Measurements from ENCODE around the gene CDCA3. TPM values are rescaled to one million over a fixed set of nuclear protein-coding genes. Genes with fewer than 3 reads are reported as not detected.

Gene CDCA3
- total RNA-seq, 1 experiment from 2014 or later: 126 TPM

DNA sequence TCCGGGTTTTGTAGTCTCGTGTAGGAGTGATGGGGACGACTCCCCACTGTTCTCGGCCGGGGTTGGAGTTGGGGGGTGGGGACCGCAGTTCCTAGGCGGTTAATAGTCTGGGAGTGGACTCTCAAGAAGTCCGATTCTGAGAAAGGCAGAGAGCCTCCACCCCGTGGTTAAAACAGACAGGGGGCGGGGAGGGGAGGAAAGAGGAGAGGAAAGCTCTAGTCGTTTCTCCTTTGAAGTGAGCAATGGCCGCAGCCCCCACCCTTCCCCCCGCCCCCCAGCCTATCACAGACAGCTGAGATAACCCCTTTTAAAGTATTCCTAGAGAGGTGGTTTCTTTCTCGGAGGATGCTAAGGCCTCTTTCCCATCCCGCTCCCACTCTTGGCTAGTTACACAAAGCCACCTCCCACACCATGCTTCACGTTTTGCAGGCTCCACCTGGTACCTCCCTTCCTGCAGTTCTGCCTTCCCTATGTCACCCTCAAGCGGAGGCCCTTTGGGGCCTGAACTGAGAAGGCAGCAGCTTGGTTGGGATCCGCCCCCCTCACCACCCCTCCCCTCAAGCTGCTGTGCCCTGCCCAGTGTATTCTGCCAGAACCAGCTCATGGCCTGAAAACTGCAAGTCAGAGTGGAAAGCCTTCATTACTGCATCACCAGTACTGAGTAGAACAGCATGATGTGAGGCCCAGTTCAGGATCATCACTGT is 1.7 kb upstream of the CDCA3 start:
- peak; percentile 60 for DNase-seq (ENCODE audit: low read depth)

DNA sequence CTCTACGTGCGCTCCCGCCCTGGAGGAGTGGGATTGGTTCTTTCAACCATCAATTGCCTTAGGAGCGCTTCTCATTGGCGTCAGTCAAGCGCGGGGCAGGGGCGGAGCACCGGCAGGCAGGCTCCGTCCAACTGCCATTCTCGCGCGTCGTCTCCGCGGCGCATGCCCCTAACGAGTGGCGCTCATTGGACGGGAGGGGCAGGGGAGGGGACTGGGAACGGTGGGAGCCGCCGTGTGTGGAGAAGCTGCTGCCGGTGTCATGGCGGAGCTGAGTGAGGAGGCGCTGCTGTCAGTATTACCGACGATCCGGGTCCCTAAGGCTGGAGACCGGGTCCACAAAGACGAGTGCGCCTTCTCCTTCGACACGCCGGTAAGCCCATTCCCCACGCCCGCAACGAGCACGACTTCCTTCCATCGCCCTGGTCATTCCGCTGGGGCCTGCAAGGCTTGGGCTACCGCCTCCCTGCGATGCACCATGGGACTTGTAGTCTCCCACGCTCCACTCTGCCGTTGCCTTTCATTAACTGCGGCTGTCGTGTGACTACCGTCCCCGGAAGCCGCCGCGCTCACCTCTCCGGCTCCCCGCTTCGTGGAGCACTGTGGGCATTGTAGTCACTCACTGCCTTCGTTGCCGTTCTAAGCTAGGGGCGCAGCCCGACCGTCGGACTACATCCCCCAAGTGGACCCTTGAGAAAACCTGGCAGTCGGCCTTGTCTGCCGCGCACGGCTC is 1.0 kb upstream of the CDCA3 start, which contains the start of gene USP5:
Gene USP5 (plus strand): TSS at position 230 of the 730 bp plus-strand sequence. CDS start 30 bp downstream, at position 260.
- DNase-seq (ENCODE audit: low read depth): peak; percentile 99

DNA sequence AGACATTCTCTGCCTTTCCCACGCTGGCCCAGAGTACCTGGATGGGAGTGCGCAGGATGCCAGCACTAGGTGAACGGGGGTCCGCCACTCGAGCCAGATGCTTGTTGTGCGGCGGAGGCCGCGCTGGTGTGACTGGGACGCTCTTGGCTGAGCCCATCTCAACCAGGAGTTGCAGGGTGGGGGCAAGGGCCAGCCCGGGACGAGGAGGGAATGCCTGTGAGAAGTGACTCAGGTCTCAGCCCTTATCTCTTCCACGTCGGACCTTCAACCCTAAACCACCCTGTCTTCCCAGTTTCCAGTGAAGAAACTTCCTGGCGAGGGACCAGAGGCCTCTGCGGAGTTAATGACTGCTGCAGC is 312 bp downstream of the CDCA3 start:
- no peak for DNase-seq (ENCODE audit: low read depth)

DNA sequence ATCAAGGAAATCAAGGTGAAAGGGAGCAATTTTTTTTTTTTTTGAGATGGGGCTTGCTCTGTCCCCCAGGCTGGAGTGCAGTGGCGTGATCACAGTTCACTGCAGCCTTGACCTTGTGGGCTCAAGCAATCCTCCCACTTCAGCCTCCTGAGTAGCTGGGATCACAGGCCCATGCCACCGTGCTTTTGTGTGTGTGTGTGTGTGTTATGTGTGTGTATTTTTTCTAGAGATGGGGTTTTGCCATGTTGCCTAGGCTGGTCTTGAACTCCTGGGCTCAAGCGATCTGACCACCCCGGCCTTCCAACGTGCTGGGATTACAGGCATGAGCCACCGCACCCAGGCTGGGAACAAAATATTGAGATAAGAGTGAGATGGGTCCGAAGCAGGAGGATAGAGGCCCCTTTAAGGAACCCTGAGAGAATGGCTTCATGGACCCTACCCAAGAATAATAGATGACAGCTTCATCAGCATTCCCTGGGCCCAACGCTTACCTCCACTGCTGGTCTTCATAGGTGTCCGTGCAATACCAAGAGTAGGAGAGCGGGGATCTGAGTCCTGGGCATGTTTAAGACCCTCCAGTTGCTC is 1.0 kb downstream of the CDCA3 start:
- no peak for DNase-seq (ENCODE audit: low read depth)

DNA sequence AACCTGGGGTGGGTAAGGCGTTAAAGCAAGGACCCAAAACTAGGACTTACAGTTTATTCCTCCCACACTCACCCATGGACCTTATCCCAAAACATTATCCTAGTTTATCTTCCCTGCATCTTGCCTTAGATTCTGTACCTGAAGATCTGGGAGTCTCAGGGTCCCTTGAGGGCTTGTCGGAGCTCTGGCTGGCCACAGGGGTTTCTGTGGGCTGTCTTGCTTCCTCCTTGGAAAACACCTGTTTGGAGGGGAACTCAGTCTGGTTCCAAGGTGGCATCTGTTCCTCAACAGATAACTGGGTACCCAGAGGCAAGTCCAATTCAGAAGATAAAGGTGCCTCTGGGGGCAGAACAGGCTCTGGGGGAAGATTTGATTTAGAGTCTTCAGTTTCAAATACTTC is 1.7 kb downstream of the CDCA3 start:
- no peak for DNase-seq (ENCODE audit: low read depth)

DNA sequence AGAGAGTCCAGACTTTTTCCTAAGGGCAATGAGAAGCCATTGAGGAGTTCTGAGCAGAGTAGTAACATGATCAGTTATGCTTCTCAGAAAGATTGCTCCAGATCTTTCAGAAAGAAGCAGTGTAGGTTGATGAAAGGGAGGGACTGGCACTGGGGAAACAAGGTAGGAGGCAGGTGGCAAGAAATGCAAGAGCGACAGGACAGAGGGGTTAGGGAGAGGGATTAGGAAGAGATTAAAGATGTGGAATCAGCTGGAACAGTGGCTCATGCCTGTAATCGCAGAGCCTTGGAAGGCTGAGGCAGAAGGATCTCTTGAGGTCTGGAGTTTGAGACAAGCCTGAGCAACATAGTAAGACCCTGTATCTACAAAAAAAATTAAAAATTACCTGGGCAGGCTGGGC is 3.4 kb downstream of the CDCA3 start:
- no peak for DNase-seq (ENCODE audit: low read depth)

DNA sequence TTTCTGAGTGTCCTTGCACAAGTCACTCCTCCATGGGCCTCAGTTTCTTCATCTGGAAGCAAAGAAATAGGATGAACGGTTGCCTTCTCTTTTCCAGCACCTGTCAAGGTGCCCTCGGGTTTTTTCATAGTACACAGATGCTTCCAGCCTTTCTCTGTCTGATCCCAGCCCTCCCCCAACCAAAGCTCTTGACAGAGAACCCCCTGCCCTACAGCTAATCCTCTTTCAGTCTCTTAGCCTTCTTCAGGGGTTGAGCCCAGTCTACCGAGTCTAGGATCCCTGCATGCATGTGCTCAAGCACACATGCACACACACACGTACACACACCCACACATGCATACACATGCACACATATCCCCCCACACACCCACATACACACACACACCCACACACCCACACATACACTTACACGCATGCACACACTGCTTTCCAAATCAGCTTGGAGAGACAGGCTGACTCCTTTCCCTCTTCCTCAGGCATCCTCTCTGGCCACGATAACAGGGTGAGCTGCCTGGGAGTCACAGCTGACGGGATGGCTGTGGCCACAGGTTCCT is 4.7 kb downstream of the CDCA3 start:
- DNase-seq (ENCODE audit: low read depth): no peak

DNA sequence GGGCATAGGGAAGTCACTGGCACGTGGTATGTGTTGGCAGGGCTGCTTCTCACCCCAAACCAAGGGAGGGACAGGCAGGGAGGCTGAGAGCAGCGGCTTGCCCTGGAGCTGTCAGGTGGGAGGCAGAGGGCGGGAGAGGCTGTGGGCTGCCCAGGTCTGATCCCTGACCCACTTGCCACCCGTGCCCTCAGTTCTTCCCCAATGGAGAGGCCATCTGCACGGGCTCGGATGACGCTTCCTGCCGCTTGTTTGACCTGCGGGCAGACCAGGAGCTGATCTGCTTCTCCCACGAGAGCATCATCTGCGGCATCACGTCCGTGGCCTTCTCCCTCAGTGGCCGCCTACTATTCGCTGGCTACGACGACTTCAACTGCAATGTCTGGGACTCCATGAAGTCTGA is 5.7 kb downstream of the CDCA3 start:
- no peak for DNase-seq (ENCODE audit: low read depth)

DNA sequence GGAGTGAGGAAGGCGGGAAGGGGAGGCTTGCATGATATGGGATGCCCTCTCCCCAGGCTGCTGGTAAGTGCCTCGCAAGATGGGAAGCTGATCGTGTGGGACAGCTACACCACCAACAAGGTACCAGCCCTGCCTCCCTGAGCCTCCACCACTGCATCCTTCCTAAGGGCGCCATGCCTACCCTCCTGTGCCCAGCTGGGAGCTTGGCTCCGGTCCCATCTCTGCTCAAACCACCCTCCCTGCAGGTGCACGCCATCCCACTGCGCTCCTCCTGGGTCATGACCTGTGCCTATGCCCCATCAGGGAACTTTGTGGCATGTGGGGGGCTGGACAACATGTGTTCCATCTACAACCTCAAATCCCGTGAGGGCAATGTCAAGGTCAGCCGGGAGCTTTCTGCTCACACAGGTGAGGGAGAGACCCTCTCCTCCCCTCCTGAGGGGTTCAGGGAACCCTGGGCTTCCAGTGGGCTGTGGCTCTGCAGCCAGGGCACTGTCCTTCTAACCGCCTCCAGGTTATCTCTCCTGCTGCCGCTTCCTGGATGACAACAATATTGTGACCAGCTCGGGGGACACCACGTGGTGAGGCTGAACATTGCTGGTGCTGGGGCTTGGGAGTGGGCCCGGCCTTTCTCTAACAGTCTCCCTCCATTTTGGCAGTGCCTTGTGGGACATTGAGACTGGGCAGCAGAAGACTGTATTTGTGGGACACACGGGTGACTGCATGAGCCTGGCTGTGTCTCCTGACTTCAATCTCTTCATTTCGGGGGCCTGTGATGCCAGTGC is 7.8 kb downstream of the CDCA3 start:
- peak; percentile 6 for DNase-seq (ENCODE audit: low read depth)

DNA sequence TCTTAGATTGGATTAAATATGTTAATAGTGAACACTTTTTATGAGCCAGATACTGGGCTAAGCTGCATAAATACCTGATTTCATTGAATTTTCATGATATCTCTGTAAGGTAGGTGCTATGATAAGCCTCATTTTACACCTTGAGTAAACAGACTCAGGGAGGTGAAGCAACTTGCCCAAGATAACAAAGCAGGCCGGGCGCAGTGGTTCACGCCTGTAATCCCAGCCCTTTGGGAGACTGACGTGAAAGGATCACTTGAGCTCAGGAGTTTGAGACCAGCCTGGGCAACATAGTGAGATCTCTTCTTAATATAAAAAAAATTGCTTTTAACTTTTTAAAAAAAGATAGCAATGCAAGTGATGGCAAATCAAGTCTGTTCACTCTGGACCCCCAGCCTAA is 9.0 kb downstream of the CDCA3 start:
- DNase-seq (ENCODE audit: low read depth): no peak

DNA sequence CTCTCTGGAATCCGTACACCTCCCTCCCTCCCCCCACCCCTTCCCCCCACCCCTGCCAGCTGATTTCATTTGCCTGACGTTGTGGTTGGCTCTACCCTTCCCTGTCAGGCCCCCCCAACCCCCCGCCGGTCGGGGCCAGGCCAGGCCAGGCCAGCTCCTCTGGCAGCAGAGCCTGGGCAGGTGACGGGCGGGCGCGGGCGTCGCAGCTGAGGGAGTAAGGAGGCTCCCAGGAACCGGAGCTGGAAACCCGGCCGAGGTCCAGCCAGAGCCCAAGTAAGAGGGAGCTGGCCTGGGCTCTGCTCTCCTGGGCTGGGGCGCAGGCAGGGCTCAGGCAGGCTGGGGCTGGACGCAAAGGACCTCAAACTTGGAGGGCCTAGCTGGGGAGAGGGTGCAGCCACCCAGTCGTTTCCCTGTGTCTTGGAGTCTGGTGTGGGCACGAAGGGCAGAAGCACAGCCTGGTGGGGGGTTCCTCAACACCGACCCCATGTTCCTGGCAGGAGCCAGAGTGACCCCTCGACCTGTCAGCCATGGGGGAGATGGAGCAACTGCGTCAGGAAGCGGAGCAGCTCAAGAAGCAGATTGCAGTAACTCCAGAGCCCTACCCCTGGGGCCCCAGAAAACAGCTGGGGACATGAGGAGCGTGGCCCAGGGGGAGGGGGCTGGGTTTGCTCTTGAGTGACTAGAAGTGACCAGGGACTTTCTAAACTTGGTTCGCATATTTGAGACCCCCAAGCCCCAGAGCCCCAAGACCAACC is 10.1 kb downstream of the CDCA3 start, which contains the start of gene GNB3:
Gene GNB3 (plus strand): TSS at position 165 of the 755 bp plus-strand sequence. CDS start 363 bp downstream, at position 528.
- no peak for DNase-seq (ENCODE audit: low read depth)

DNA sequence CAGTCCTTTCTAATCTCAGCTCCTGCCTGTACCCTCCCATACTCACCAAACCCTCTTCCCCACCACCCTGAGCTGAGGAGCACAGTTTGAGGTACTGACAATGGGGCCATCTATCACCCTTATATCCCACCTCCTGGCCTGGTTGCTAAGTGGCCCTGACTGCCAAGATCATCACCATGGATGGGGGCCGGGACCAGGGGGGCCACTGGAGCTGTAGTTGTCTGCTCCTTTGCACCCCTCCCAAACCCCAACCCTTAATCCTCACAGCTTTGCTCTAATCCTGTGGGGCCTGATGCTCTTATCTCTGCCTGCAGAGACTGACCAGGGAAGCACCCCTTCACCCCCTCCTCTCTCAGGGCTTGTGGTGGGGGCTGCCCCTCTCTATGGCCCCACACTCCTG is 10.8 kb downstream of the CDCA3 start:
- no peak for DNase-seq (ENCODE audit: low read depth)

DNA sequence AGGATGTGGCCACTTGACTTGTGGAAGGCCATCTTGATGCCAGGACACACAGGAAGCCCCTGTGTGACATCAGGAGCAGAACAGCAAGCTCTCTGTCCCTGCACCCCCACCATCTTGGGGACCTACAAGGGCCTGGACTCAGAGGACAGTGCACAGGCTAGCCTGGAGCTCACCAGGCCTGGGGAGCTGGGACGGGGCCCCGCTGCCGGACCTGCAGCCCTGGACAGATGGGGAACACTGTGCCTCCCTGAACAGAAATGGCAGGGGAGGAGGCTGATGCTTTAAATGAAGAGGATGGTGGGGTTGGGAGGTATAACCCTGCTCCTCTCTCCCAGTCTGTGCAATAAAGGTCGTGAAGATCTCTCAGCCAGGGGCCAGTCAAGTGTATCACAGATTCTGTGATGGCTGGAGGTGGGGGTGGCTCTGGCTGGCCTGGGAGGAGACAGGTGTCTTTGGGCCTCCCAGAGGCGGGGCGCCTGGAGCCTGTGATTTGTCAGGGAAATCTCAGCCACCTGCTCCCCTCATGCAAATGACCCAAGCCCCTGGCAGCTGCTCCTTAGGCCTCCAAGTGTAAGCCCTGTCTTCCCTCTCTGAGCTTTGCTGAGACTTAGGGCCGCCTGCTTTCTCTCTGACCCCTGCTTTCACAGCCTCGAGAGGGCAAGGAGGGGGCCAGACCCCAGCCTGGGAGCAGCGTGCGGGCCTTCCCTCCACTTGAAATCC is 11.4 kb downstream of the CDCA3 start:
- DNase-seq (ENCODE audit: low read depth): no peak

DNA sequence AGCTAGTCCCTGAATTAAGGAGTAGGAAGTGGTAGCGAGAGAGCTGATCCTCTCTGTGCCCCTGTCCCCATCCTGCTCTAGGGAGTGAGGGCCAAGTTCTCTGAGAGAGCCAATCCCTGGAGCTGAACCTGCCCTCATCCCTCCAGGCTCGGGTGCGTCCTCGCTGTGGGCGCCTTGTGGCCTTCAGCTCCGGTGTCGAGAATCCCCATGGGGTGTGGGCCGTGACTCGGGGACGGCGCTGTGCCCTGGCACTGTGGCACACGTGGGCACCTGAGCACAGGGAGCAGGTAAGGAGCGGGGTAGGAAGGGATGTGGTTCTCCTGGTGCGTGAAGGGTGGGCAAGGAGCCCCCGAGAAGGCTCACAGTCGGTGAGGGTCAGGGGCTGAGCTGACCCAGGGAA is 12.2 kb downstream of the CDCA3 start:
- DNase-seq (ENCODE audit: low read depth): no peak

DNA sequence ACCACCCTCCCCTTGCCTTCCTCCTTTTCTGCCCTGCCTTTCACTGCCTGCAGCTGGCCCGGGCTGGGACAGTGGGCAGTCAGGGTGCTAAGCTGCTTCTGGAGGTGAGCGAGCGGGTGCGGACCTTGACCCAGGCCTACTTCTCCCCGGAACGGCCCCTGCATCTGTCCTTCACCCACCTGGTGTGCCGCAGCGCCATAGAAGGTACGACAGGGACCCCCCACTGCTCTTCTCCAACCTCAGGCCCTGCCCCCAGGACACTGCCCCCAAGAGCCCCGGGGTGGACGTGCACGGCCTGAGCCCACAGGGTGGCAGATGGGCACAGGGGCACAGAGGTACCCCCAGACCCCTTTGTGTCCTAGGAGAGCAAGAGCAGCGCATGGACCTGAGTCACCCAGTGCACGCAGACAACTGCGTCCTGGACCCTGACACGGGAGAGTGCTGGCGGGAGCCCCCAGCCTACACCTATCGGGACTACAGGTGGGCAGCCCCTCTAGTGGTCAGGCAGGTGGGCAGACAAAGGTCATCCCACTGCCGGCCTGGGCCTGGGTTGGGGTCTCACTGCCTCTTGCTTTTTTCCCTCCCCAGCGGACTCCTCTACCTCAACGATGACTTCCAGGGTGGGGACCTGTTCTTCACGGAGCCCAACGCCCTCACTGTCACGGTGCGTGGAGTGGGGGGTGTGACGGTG is 13.6 kb downstream of the CDCA3 start:
- DNase-seq (ENCODE audit: low read depth): no peak

DNA sequence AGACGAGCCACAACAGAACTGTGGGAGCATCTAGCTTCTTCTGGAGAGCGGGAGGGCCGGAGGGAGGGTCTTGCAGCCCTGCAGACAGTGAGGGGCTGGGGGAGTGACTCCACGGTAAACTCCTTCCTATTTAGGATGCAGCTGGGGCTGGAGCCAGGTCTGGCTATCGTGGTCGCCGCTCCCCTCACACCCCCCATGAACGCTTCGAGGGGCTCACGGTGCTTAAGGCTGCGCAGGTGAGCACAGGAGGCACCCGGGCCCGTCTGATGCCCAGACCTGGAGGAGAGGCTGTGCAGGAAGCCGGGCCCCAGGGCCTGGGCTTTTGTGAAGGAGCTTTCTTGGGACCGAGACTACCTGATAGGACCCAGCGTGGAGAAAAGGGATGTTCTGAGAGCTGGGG is 14.2 kb downstream of the CDCA3 start:
- no peak for DNase-seq (ENCODE audit: low read depth)

DNA sequence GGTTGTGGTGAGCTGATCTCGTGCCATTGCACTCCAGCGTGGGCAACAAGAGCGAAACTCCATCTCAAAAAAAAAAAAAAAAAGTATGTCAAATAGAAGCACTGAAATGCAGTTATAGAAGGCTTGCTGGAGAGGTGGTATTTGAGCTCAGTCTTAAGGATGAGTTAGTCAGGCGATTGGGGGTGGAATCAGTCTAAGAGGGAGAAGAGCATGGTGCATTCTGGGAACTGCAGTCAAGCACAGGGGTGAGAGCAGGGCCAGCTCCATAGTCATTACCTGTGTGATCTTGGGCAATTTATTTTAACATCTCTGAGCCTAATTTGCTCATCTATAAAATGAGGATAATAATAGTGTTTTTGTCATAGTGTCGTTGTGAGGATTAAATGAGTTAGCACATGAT is 16.2 kb downstream of the CDCA3 start:
- no peak for DNase-seq (ENCODE audit: low read depth)

DNA sequence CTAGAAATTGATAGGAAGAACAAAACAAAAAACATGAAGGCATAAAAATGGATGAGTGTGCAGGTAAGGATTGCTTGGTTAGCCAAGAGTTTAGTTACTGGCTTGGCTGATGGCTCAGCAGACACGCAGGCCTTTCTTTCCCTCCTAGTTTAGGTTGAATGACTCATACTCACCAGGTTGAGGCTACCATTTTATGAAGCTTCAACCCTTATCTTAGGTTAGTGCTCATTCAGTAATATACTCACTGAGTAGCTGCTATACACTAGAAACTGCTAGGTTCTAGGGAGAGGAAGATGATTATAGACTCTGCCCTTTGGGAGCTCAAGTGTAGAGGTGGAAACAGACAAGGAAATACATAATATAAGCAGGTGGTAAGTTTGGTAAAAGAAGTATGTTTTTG is 16.8 kb downstream of the CDCA3 start:
- DNase-seq (ENCODE audit: low read depth): no peak

DNA sequence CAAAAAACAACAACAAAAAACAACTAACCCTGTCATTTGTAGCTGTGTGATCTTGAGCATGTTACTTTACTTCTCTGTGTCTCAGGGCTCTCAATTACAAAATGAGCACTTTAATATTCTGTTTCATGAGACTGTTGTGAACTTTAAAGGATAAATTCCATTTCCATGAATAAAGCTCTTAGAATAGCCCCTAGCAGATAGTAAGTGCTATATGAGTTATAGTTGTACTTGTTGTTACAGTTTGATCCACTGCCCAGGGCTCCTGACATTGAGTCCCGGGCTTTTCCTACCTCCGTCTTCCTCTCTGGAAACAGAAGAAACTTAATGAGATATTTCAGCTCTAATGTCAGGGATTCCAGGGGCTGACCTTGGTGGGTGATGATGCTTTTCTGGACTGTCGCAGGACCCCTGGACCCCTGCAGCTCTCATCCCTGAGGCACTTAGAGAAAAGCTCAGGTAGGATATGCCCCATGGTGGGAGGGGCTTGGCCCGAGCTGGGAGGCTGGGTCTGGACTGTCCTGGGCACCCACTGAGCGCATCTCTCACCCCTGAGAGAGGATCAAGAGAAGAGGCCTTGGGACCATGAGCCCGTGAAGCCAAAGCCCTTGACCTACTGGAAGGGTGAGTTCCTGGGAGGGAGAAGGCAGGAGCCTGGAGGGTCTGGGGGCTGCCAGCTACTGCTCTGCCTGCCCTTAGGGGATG is 17.7 kb downstream of the CDCA3 start:
- no peak for DNase-seq (ENCODE audit: low read depth)
